ENCODE results near the gene RAD51B.

- TF ChIP-seq EP300 (IDR thresholded peaks at IDR 0.05) = no peak
- TF ChIP-seq POLR2AphosphoS5 (IDR thresholded peaks at IDR 0.05) = no peak
- TF ChIP-seq CTCF (IDR thresholded peaks at IDR 0.05) = no peak
Measured at GRCh38 chr14:68174446-68174845, 354.9 kb downstream of the RAD51B start.

Measured in upper lobe of left lung (tissue), 4 donors.